Mesendoderm (in vitro differentiated cells): ENCODE data around the gene PTPRA. TPM values are rescaled to one million over a fixed set of nuclear protein-coding genes. Genes with fewer than 3 reads are reported as not detected.
"Not testable (repeated sequence)": the region's sequence is repeated elsewhere in the genome, so short reads cannot be mapped to it uniquely, and the experiment has no call there.

Experiments
- DNase-seq: peaks from one replicate; pipeline ENCODE4 v3.0.0; 2013
- H2AK5ac ChIP-seq: 2 replicates; pipeline ENCODE4 v1.6.1; 2013; ENCODE audit warnings: low read length, inconsistent platforms
- H2BK120ac ChIP-seq: 2 replicates; pipeline ENCODE4 v1.6.1; 2013; ENCODE audit warnings: low read depth, mild to moderate bottlenecking, low read length, moderate library complexity, mixed read lengths
- H2BK15ac ChIP-seq: replicated peaks from 2 replicates; pipeline ENCODE4 v1.6.1; 2013; ENCODE audit warnings: low read depth, mild to moderate bottlenecking, moderate library complexity
- H2BK5ac ChIP-seq: 2 replicates; pipeline ENCODE4 v1.6.1; 2013; ENCODE audit warnings: low read length, inconsistent platforms
- H3K18ac ChIP-seq: 2 replicates; pipeline ENCODE4 v1.6.1; 2013; ENCODE audit warnings: mild to moderate bottlenecking, low read length, mixed read lengths
- H3K23ac ChIP-seq: one replicate; pipeline ENCODE4 v1.6.1; 2013; ENCODE audit warnings: low read length
- H3K27ac ChIP-seq: 2 replicates; pipeline ENCODE4 v1.5.1; 2013; ENCODE audit warnings: low read depth, mild to moderate bottlenecking, inconsistent platforms, low read length, moderate library complexity
- H3K27me3 ChIP-seq: 2 replicates; pipeline ENCODE4 v1.6.1; 2013; ENCODE audit warnings: low read length, control low read depth, mild to moderate bottlenecking, inconsistent platforms; ENCODE audit not compliant: insufficient read depth, poor library complexity
- H3K36me3 ChIP-seq: 2 replicates; pipeline ENCODE4 v1.6.1; 2013; ENCODE audit warnings: low read length, inconsistent platforms; ENCODE audit not compliant: control insufficient read depth, insufficient read depth
- H3K4ac ChIP-seq: one replicate; pipeline ENCODE4 v1.6.1; 2013; ENCODE audit warnings: low read depth, mild to moderate bottlenecking, low read length, moderate library complexity
- H3K4me1 ChIP-seq: 2 replicates; pipeline ENCODE4 v1.6.1; 2013; ENCODE audit warnings: low read depth, low read length, inconsistent platforms; ENCODE audit not compliant: control insufficient read depth
- H3K4me2 ChIP-seq: 2 replicates; pipeline ENCODE4 v1.6.1; 2013; ENCODE audit warnings: low read length
- H3K4me3 ChIP-seq: 2 replicates; pipeline ENCODE4 v1.5.1; 2013; ENCODE audit warnings: mild to moderate bottlenecking, low read length
- H3K56ac ChIP-seq: one replicate; pipeline ENCODE4 v1.6.1; 2013; ENCODE audit warnings: low read length
- H3K79me1 ChIP-seq: 2 replicates; pipeline ENCODE4 v1.6.1; 2013; ENCODE audit warnings: low read length, inconsistent platforms
- H3K79me2 ChIP-seq: 2 replicates; pipeline ENCODE4 v1.6.1; 2013; ENCODE audit warnings: mild to moderate bottlenecking, low read length; ENCODE audit not compliant: control insufficient read depth, insufficient read depth
- H3K9ac ChIP-seq: 2 replicates; pipeline ENCODE4 v1.6.1; 2013; ENCODE audit warnings: low read length, inconsistent platforms
- H4K5ac ChIP-seq: one replicate; pipeline ENCODE4 v1.6.1; 2013; ENCODE audit warnings: low read length
- H4K8ac ChIP-seq: one replicate; pipeline ENCODE4 v1.6.1; 2013; ENCODE audit warnings: low read depth, mild to moderate bottlenecking, control low read depth, low read length, moderate library complexity
- whole genome bisulfite sequencing: extraction: QIAGEN DNeasy Blood & Tissue Kit; methylation state at CpG from one replicate; pipeline ENCODE4 v1.1.7; 2013; ENCODE audit warnings: low lambda C conversion rate, missing lambda C conversion rate; ENCODE audit not compliant: insufficient coverage; ENCODE audit errors: extremely low coverage; 5-methylcytosine and 5-hydroxymethylcytosine counted together
- polyA plus RNA-seq, 2 experiments: library from polyadenylated mRNA; stranded (reverse); fragments of 200-250 nt; gene quantifications; one replicate each; pipeline ENCODE4 v1.2.3, GENCODE V29; 2013

The PTPRA gene
- polyA plus RNA-seq (2013, experiment 1 of 2): 55.5 TPM
- polyA plus RNA-seq (2013, experiment 2 of 2): 58.4 TPM

GRCh38 chr20:2873010-2873746 lies at the start of gene PTPRA:
Gene PTPRA, plus strand, starts transcription at chr20:2873481. Its CDS starts 90,797 bp downstream, at chr20:2964278.
- Histone ChIP-seq H3K79me2 (peaks cover 23% of the 10 kb centered on the region), H3K4me3 (peak within 1 kb of the TSS; percentile 68), H3K36me3 (no peaks in the 10 kb centered on the region), H3K4me2 (peak within 1 kb of the TSS; percentile 99), H2BK5ac (no peak within 1 kb of the TSS), H3K56ac (peak within 1 kb of the TSS; percentile 91), H3K27ac (peak within 1 kb of the TSS; percentile 89), H4K5ac (no peak within 1 kb of the TSS), H3K18ac (peak within 1 kb of the TSS; percentile 95), H3K27me3 (no peaks in the 10 kb centered on the region), H2AK5ac (no peak within 1 kb of the TSS), H3K79me1 (peaks cover 9% of the 10 kb centered on the region), H3K4ac (peak within 1 kb of the TSS; percentile 89), H2BK15ac (no peak within 1 kb of the TSS), H3K23ac (peak within 1 kb of the TSS; percentile 80), H4K8ac (peak within 1 kb of the TSS; percentile 93), H3K4me1 (peaks cover 5% of the 10 kb centered on the region), H2BK120ac (no peak within 1 kb of the TSS), H3K9ac (peak within 1 kb of the TSS; percentile 80)
- peak; percentile 95 for DNase-seq
- no CpG with 5 or more reads among the region's 83 CpGs for WGBS

GRCh38 chr20:2825761-2826160 lies 47.5 kb upstream of the PTPRA start:
- Histone ChIP-seq H3K4me1 (no peaks in the 10 kb centered on the region), H2BK15ac (no peak overlapping the region), H3K27ac (no peak overlapping the region), H3K79me1 (no peaks in the 10 kb centered on the region), H3K18ac (no peak overlapping the region), H3K23ac (no peak overlapping the region), H3K4ac (no peak overlapping the region), H3K56ac (no peak overlapping the region), H3K27me3 (peaks cover 10% of the 10 kb centered on the region), H3K9ac (no peak overlapping the region), H3K4me3 (no peak overlapping the region), H4K5ac (no peak overlapping the region), H3K79me2 (no peaks in the 10 kb centered on the region), H2AK5ac (no peak overlapping the region), H3K36me3 (no peaks in the 10 kb centered on the region), H3K4me2 (no peak overlapping the region), H2BK5ac (no peak overlapping the region), H2BK120ac (no peak overlapping the region), H4K8ac (no peak overlapping the region)
- no CpG with 5 or more reads among the region's 2 CpGs for WGBS
- DNase-seq: no peak

GRCh38 chr20:2826655-2827054 lies 46.6 kb upstream of the PTPRA start:
- Histone ChIP-seq H3K4ac (no peak overlapping the region), H3K9ac (no peak overlapping the region), H3K18ac (no peak overlapping the region), H2AK5ac (no peak overlapping the region), H4K5ac (no peak overlapping the region), H3K27me3 (peaks cover 5% of the 10 kb centered on the region), H3K79me2 (no peaks in the 10 kb centered on the region), H2BK15ac (no peak overlapping the region), H2BK5ac (no peak overlapping the region), H4K8ac (no peak overlapping the region), H3K36me3 (no peaks in the 10 kb centered on the region), H2BK120ac (no peak overlapping the region), H3K79me1 (no peaks in the 10 kb centered on the region), H3K4me2 (no peak overlapping the region), H3K27ac (no peak overlapping the region), H3K4me1 (no peaks in the 10 kb centered on the region), H3K4me3 (no peak overlapping the region), H3K23ac (no peak overlapping the region), H3K56ac (no peak overlapping the region)
- DNase-seq: no peak
- no CpG with 5 or more reads among the region's 4 CpGs for WGBS

- H3K4me1 ChIP-seq: no peaks in the 10 kb centered on the region
- no peak overlapping the region for H4K8ac ChIP-seq
- no peak overlapping the region for H4K5ac ChIP-seq
- no peak overlapping the region for H3K56ac ChIP-seq
- H3K36me3 ChIP-seq: no peaks in the 10 kb centered on the region
- no peak overlapping the region for H3K4me2 ChIP-seq
- no peak for DNase-seq
- no peak overlapping the region for H3K18ac ChIP-seq
- H2AK5ac ChIP-seq: no peak overlapping the region
- no peak overlapping the region for H2BK15ac ChIP-seq
- no peak overlapping the region for H3K23ac ChIP-seq
- no peak overlapping the region for H3K4me3 ChIP-seq
- H3K79me1 ChIP-seq: no peaks in the 10 kb centered on the region
- H3K79me2 ChIP-seq: no peaks in the 10 kb centered on the region
- H3K4ac ChIP-seq: no peak overlapping the region
- H3K27ac ChIP-seq: no peak overlapping the region
- H2BK5ac ChIP-seq: no peak overlapping the region
- no peaks in the 10 kb centered on the region for H3K27me3 ChIP-seq
- no peak overlapping the region for H2BK120ac ChIP-seq
- WGBS: no CpG with 5 or more reads among the region's 6 CpGs
- no peak overlapping the region for H3K9ac ChIP-seq
Observed at GRCh38 chr20:2829376-2829775, 43.9 kb upstream of the PTPRA start.

GRCh38 chr20:2831206-2831605 lies 42.1 kb upstream of the PTPRA start:
- H3K79me1 ChIP-seq, H3K4ac ChIP-seq, H2BK5ac ChIP-seq, H3K27me3 ChIP-seq, H3K56ac ChIP-seq, H3K36me3 ChIP-seq, H3K18ac ChIP-seq, H2BK15ac ChIP-seq, DNase-seq, H3K4me3 ChIP-seq, H3K79me2 ChIP-seq, H2BK120ac ChIP-seq, H3K27ac ChIP-seq, H3K4me1 ChIP-seq, H4K5ac ChIP-seq, H2AK5ac ChIP-seq, H4K8ac ChIP-seq, H3K9ac ChIP-seq, H3K4me2 ChIP-seq, H3K23ac ChIP-seq: not testable (repeated sequence)
- whole genome bisulfite sequencing: no CpG with 5 or more reads among the region's 7 CpGs

GRCh38 chr20:2833761-2834160 lies 39.5 kb upstream of the PTPRA start:
- Histone ChIP-seq H3K36me3 (no peaks in the 10 kb centered on the region), H3K4me3 (no peak overlapping the region), H3K27ac (no peak overlapping the region), H4K5ac (no peak overlapping the region), H3K4me2 (no peak overlapping the region), H3K23ac (no peak overlapping the region), H3K27me3 (no peaks in the 10 kb centered on the region), H4K8ac (no peak overlapping the region), H2BK15ac (no peak overlapping the region), H3K79me2 (no peaks in the 10 kb centered on the region), H2BK5ac (no peak overlapping the region), H3K56ac (no peak overlapping the region), H3K18ac (no peak overlapping the region), H3K9ac (no peak overlapping the region), H3K4ac (no peak overlapping the region), H2BK120ac (no peak overlapping the region), H3K4me1 (no peaks in the 10 kb centered on the region), H3K79me1 (no peaks in the 10 kb centered on the region), H2AK5ac (no peak overlapping the region)
- no CpG with 5 or more reads among the region's 1 CpG for WGBS
- DNase-seq: no peak
